CD4-positive, alpha-beta T cell treated with Interleukin-6 for 4 hours (primary cell): ENCODE results near the gene GUCY2D.
"Not testable (repeated sequence)": the region's sequence is repeated elsewhere in the genome, so short reads cannot be mapped to it uniquely, and the experiment has no call there.

Experiments
- DNase-seq: peaks from one replicate; pipeline ENCODE4 v3.0.0-alpha.2; 2020; ENCODE audit warnings: mixed read lengths

The GUCY2D gene

GRCh38 chr17:8046929-8047768 lies 44.7 kb downstream of the GUCY2D start:
- no peak for DNase-seq

GRCh38 chr17:8047769-8048110 lies 45.3 kb downstream of the GUCY2D start:
- no peak for DNase-seq

GRCh38 chr17:8048236-8048635 lies 45.8 kb downstream of the GUCY2D start:
- no peak for DNase-seq

GRCh38 chr17:8048736-8049135 lies 46.3 kb downstream of the GUCY2D start:
- no peak for DNase-seq

- DNase-seq, result no peak
Measured at GRCh38 chr17:8051831-8052230, 49.4 kb downstream of the GUCY2D start.

GRCh38 chr17:8052256-8053252 lies 50.1 kb downstream of the GUCY2D start:
- DNase-seq, result no peak

- DNase-seq, result no peak
Measured at GRCh38 chr17:8053600-8053999, 51.2 kb downstream of the GUCY2D start.

- no peak for DNase-seq
Measured at GRCh38 chr17:8055851-8056231, 53.4 kb downstream of the GUCY2D start.

- no peak for DNase-seq
Measured at GRCh38 chr17:8056232-8056975, 54.0 kb downstream of the GUCY2D start.

GRCh38 chr17:8056976-8057625 lies 54.7 kb downstream of the GUCY2D start:
- no peak for DNase-seq

GRCh38 chr17:8057691-8058114 lies 55.3 kb downstream of the GUCY2D start:
- peak; percentile 53 for DNase-seq

GRCh38 chr17:8059131-8059530 lies 56.7 kb downstream of the GUCY2D start:
- DNase-seq, result no peak

- peak; percentile 65 for DNase-seq
Measured at GRCh38 chr17:8060274-8060673, 57.9 kb downstream of the GUCY2D start.

GRCh38 chr17:8061851-8062250 lies 59.4 kb downstream of the GUCY2D start:
- DNase-seq, result not testable (repeated sequence)

GRCh38 chr17:8062435-8062806 lies 60.0 kb downstream of the GUCY2D start:
- no peak for DNase-seq

- no peak for DNase-seq
Measured at GRCh38 chr17:8062807-8063483, 60.5 kb downstream of the GUCY2D start.

- DNase-seq, result no peak
Measured at GRCh38 chr17:8063761-8064534, 61.5 kb downstream of the GUCY2D start.

- DNase-seq, result no peak
Measured at GRCh38 chr17:8064561-8065019, 62.2 kb downstream of the GUCY2D start.

GRCh38 chr17:8066841-8067775 lies 64.7 kb downstream of the GUCY2D start:
- DNase-seq, result no peak

- no peak for DNase-seq
Measured at GRCh38 chr17:8067806-8068205, 65.4 kb downstream of the GUCY2D start.
